GM12878 (cell line): ENCODE measurements around the gene ABCC2.

Source experiments
- CHD2 ChIP-seq: IDR thresholded peaks from 2 replicates; pipeline ENCODE4 v1.6.1; 2011; ENCODE audit warnings: low read depth, low read length, improper control_type of control experiment, borderline replicate concordance
- CTCF ChIP-seq, 3 experiments: IDR thresholded peaks in 2 of 3; conservative IDR thresholded peaks in 1 of 3; 2 replicates each; pipeline ENCODE4 v1.5.1; 2011; ENCODE audit warnings: low read depth in 3 of 3, low read length in 3 of 3, mild to moderate bottlenecking in 3 of 3, control low read depth in 2 of 3, moderate library complexity in 2 of 3, inconsistent platforms in 1 of 3, mixed read lengths in 1 of 3; ENCODE audit not compliant: control insufficient read depth in 2 of 3, insufficient read depth in 1 of 3; ENCODE audit errors: extremely low read depth in 1 of 3
- FOXK2 ChIP-seq: fragments of 450-650 bp; IDR thresholded peaks from 2 replicates; pipeline ENCODE4 v1.6.1; 2017; ENCODE audit warnings: mild to moderate bottlenecking, moderate library complexity
- MAX ChIP-seq: IDR thresholded peaks from 2 replicates; pipeline ENCODE4 v1.6.1; 2012; ENCODE audit warnings: low read depth, low read length, improper control_type of control experiment
- NFIC ChIP-seq: IDR thresholded peaks from 2 replicates; pipeline ENCODE4 v1.6.1; 2012; ENCODE audit warnings: low read depth, mild to moderate bottlenecking, inconsistent platforms, low read length, moderate library complexity
- PKNOX1 ChIP-seq: fragments of 450-650 bp; IDR thresholded peaks from 2 replicates; pipeline ENCODE4 v1.6.1; 2016; ENCODE audit warnings: mild to moderate bottlenecking
- POLR2AphosphoS5 ChIP-seq: IDR thresholded peaks from 2 replicates; pipeline ENCODE4 v1.6.1; 2011; ENCODE audit warnings: mild to moderate bottlenecking, low read length, inconsistent platforms
- REST ChIP-seq: IDR thresholded peaks from 2 replicates; pipeline ENCODE4 v1.6.1; 2012; ENCODE audit warnings: mild to moderate bottlenecking, low read depth, low read length
- SIN3A ChIP-seq: IDR thresholded peaks from 2 replicates; pipeline ENCODE4 v1.6.1; 2012; ENCODE audit warnings: low read depth, low read length, improper control_type of control experiment

- TF ChIP-seq CTCF (IDR thresholded peaks at IDR 0.05 in 2 of 3, conservative IDR thresholded peaks at IDR 0.05 in 1 of 3; ENCODE audit: control insufficient read depth in 2 of 3, extremely low read depth in 1 of 3, insufficient read depth in 1 of 3, low read depth in 3 of 3, low read length in 3 of 3), result no peak
- TF ChIP-seq PKNOX1, result no peak
- TF ChIP-seq SIN3A, result no peak
- no peak for TF ChIP-seq REST
- TF ChIP-seq NFIC, result no peak
- no peak for TF ChIP-seq CHD2
- no peak for TF ChIP-seq FOXK2
- TF ChIP-seq POLR2AphosphoS5, result no peak
- TF ChIP-seq MAX, result no peak
Observed at GRCh38 chr10:99869581-99870122, 87.2 kb downstream of the ABCC2 start.
